B cell (primary cell): ENCODE data around the gene PDE3A. TPM values are rescaled to one million over a fixed set of nuclear protein-coding genes. Genes with fewer than 3 reads are reported as not detected.

ENCODE experiments used
- ATAC-seq: fragments of 200-7000 bp; cut with Tn5 transposase; one replicate; pipeline ENCODE4 v1.10.0; 2021; ENCODE audit warnings: low read depth, mild to moderate bottlenecking, moderate number of reproducible peaks, moderate library complexity
- CTCF ChIA-PET: fragments of 350-600 bp; sonication (Branson Sonifier 250); formaldehyde crosslinking; loops from one replicate; lab custom pipeline; 2021; ENCODE audit warnings: antibody characterized with exemption, inconsistent platforms; lab: Charles Lee
- POLR2A ChIA-PET: fragments of 350-600 bp; sonication (Branson Sonifier 250); formaldehyde crosslinking; loops from one replicate; lab custom pipeline; 2021; ENCODE audit warnings: antibody characterized with exemption; lab: Charles Lee
- DNase-seq: peaks from one replicate; pipeline ENCODE4 v3.0.0; 2013
- H2AFZ ChIP-seq: 2 replicates; pipeline ENCODE4 v1.6.1; 2012; ENCODE audit warnings: mild to moderate bottlenecking, low read depth, low read length; ENCODE audit not compliant: insufficient read depth, poor library complexity, severe bottlenecking
- H3K27ac ChIP-seq, 2 donors: 1 replicate in 1 of 2; 2 replicates in 1 of 2; pipeline ENCODE4 v1.5.1; 2012 to 2013; ENCODE audit warnings: low read length in 2 of 2, mild to moderate bottlenecking in 2 of 2, moderate library complexity in 1 of 2
- H3K27me3 ChIP-seq, 4 experiments: fragments of 200-600 bp in 1 of 4; sonication (generic) in 1 of 4; replicated peaks in 1 of 4; 1 replicate in 2 of 4; 2 replicates in 2 of 4; pipeline versions ENCODE4 v1.6.1 to v1.7.0; 2013 to 2016; ENCODE audit warnings: low read length in 3 of 4, mild to moderate bottlenecking in 2 of 4, mixed read lengths in 1 of 4, moderate library complexity in 1 of 4; ENCODE audit not compliant: insufficient read depth in 4 of 4, control insufficient read depth in 3 of 4; ENCODE audit errors: control extremely low read depth in 1 of 4
- H3K36me3 ChIP-seq, 2 experiments: replicated peaks in 1 of 2; 1 replicate in 1 of 2; 2 replicates in 1 of 2; pipeline versions ENCODE4 v1.6.1 to v1.7.1; 2013; ENCODE audit warnings: low read length in 1 of 2; ENCODE audit not compliant: insufficient read depth in 2 of 2, control insufficient read depth in 1 of 2; ENCODE audit errors: control extremely low read depth in 1 of 2, extremely low read depth in 1 of 2
- H3K4me1 ChIP-seq, 2 donors: fragments of 200-600 bp in 1 of 2; sonication (generic) in 1 of 2; 1 replicate in 1 of 2; 2 replicates in 1 of 2; pipeline versions ENCODE4 v1.5.1 to v1.6.1; 2013 to 2017; ENCODE audit warnings: low read length in 2 of 2; ENCODE audit not compliant: control insufficient read depth in 2 of 2, insufficient read depth in 2 of 2
- H3K4me2 ChIP-seq: replicated peaks from 2 replicates; pipeline ENCODE3; 2012; ENCODE audit warnings: mild to moderate bottlenecking, low read depth, low read length; ENCODE audit not compliant: poor library complexity, severe bottlenecking
- H3K4me3 ChIP-seq, 5 experiments: fragments of 200-600 bp in 1 of 5; sonication (generic) in 1 of 5; 1 replicate in 3 of 5; 2 replicates in 2 of 5; pipeline versions ENCODE4 v1.5.1 to v1.7.0; 2011 to 2016; ENCODE audit warnings: low read length in 4 of 5, mild to moderate bottlenecking in 4 of 5, low read depth in 2 of 5, control low read depth in 1 of 5, moderate library complexity in 1 of 5; ENCODE audit not compliant: insufficient read depth in 1 of 5; ENCODE audit errors: control extremely low read depth in 1 of 5, extremely low read depth in 1 of 5
- H3K79me2 ChIP-seq: fragments of 200-600 bp; sonication (generic); one replicate; pipeline ENCODE4 v1.6.0; 2016; ENCODE audit warnings: low read length; ENCODE audit not compliant: control insufficient read depth, insufficient read depth
- H3K9ac ChIP-seq: fragments of 200-600 bp; sonication (generic); 2 replicates; pipeline ENCODE4 v1.6.1; 2017; ENCODE audit warnings: mild to moderate bottlenecking, low read length, moderate library complexity
- H3K9me3 ChIP-seq, 3 donors: one replicate each; pipeline versions ENCODE4 v1.6.1 to v1.7.1; 2013; ENCODE audit warnings: low read length in 2 of 3; ENCODE audit not compliant: control insufficient read depth in 2 of 3, insufficient read depth in 1 of 3; ENCODE audit errors: control extremely low read depth in 1 of 3
- H4K20me1 ChIP-seq: 2 replicates; pipeline ENCODE4 v1.6.0; 2012; ENCODE audit warnings: mild to moderate bottlenecking, low read length; ENCODE audit not compliant: insufficient read depth, control insufficient read depth, poor library complexity, severe bottlenecking
- H3K27ac Mint-ChIP-seq: one replicate; pipeline ENCODE4 v1.8.0; 2021; ENCODE audit warnings: mixed read lengths
- H3K27me3 Mint-ChIP-seq: one replicate; pipeline ENCODE4 v1.8.0; 2021; ENCODE audit warnings: mixed read lengths
- H3K4me1 Mint-ChIP-seq: one replicate; pipeline ENCODE4 v1.8.0; 2021; ENCODE audit warnings: mixed read lengths
- H3K4me3 Mint-ChIP-seq: one replicate; pipeline ENCODE4 v1.8.0; 2021; ENCODE audit warnings: mixed read lengths
- H3K9me3 Mint-ChIP-seq: one replicate; pipeline ENCODE4 v1.8.0; 2022; ENCODE audit warnings: mixed read lengths; ENCODE audit not compliant: insufficient read depth
- EZH2 ChIP-seq: IDR thresholded peaks from 2 replicates; pipeline ENCODE4 v1.6.1; 2012; ENCODE audit warnings: borderline replicate concordance, low read depth, mild to moderate bottlenecking, moderate library complexity, low read length; ENCODE audit not compliant: insufficient read depth, poor library complexity, severe bottlenecking
- WGBS: methylation state at CpG from one replicate; pipeline ENCODE4 v1.1.5; 2013; ENCODE audit warnings: missing lambda C conversion rate; ENCODE audit not compliant: insufficient coverage; 5-methylcytosine and 5-hydroxymethylcytosine counted together
- intact Hi-C: fragments of 100-400 bp; cut with micrococcal nuclease; formaldehyde crosslinking; loops from one replicate; pipeline ENCODE4 v1.10.0; 2022
- polyA plus RNA-seq: library from polyadenylated mRNA; depleted of rRNA; stranded (reverse); fragments of >200 nt; gene quantifications from 2 replicates; pipeline ENCODE4 v1.2.3, GENCODE V29; 2012
- total RNA-seq, 2 donors: library from RNA; stranded (reverse); fragments of 120-200 nt in 1 of 2; gene quantifications; 1 replicate in 1 of 2; 2 replicates in 1 of 2; pipeline versions ENCODE4 v1.2.3 to v1.2.4, GENCODE V29; 2013 to 2022
- TF ChIP-seq, protein P1 (sequence below): fragments of 200-600 bp; IDR thresholded peaks from one replicate; pipeline ENCODE4 v1.8.0; 2022; ENCODE audit warnings: antibody characterized with exemption, mild to moderate bottlenecking

PDE3A gene
- total and polyA plus RNA-seq, 2 donors (not counting 1 experiment from before 2014, with no cell fraction given), result not detected

DNA sequence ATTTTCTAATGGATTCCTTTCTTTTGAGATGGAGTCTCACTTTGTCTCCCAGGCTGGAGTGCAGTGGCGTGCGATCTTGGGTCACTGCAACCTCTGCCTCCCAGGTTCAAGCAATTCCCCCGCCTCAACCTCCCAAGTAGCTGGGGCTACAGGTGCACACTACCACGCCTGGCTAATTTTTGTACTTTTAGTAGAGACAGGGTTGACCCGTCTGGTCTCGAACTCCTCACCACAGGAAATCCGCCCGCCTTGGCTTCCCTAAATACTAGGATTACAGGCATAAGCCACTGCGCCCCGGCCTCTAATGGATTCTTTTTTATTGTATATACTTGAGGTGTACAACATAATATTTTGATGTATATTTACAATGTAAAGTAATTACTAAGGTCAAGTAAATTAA, 186.7 kb downstream of the PDE3A start:
- H3K4me3 Mint-ChIP-seq, result no peak overlapping the region
- no peaks in the 10 kb centered on the region for H3K27me3 Mint-ChIP-seq
- Histone ChIP-seq H2AFZ (no peak overlapping the region), H3K79me2 (no peaks in the 10 kb centered on the region), H3K27ac (no peak overlapping the region), H3K27me3 (no peaks in the 10 kb centered on the region), H3K9me3 (peaks cover 0 to 9% (median 0%) of the 10 kb centered on the region in 3 donors), H3K9ac (no peak overlapping the region), H3K4me3 (no peak overlapping the region), H3K36me3 (no peaks in the 10 kb centered on the region), H4K20me1 (no peaks in the 10 kb centered on the region), H3K4me2 (no peak overlapping the region), H3K4me1 (no peaks in the 10 kb centered on the region)
- intact Hi-C loops, result no loop called here
- H3K9me3 Mint-ChIP-seq, result no peaks in the 10 kb centered on the region
- H3K4me1 Mint-ChIP-seq, result no peaks in the 10 kb centered on the region
- CTCF ChIA-PET, result no interaction called here
- ATAC-seq, result no peak
- H3K27ac Mint-ChIP-seq, result no peak overlapping the region
- WGBS, result 100% methylated on average over 2 of the region's 10 CpGs
- no peak for DNase-seq
- TF ChIP-seq, protein P1, sequence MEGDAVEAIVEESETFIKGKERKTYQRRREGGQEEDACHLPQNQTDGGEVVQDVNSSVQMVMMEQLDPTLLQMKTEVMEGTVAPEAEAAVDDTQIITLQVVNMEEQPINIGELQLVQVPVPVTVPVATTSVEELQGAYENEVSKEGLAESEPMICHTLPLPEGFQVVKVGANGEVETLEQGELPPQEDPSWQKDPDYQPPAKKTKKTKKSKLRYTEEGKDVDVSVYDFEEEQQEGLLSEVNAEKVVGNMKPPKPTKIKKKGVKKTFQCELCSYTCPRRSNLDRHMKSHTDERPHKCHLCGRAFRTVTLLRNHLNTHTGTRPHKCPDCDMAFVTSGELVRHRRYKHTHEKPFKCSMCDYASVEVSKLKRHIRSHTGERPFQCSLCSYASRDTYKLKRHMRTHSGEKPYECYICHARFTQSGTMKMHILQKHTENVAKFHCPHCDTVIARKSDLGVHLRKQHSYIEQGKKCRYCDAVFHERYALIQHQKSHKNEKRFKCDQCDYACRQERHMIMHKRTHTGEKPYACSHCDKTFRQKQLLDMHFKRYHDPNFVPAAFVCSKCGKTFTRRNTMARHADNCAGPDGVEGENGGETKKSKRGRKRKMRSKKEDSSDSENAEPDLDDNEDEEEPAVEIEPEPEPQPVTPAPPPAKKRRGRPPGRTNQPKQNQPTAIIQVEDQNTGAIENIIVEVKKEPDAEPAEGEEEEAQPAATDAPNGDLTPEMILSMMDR, result no peak
- no peak for TF ChIP-seq EZH2
- POLR2A ChIA-PET, result no interaction called here

DNA sequence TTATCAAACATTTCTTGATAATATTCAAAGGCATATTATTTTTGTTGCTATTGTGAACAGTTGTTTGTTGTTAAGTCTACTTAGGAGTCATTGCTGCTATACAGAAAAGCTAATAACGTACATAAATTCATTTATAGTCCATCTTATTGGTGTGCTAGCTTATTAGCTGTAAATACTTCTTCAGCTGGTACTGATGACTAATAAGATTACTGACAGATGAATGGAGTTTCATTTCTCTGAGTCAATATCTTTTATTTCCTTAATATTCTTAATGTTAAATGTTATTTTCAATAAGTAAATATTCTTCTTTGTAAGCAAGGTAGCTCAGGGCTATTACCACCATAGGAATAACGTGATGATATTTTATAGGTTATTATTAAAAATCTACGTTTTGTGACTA, 187.4 kb downstream of the PDE3A start:
- ATAC-seq (no peak), DNase-seq (no peak)
- no peak overlapping the region for H3K4me3 ChIP-seq
- WGBS, result no CpG with 5 or more reads among the region's 3 CpGs
- ChIA-PET CTCF (no interaction called here), POLR2A (no interaction called here)
- H3K27ac Mint-ChIP-seq, result no peak overlapping the region
- no peaks in the 10 kb centered on the region for H3K4me1 Mint-ChIP-seq
- no peaks in the 10 kb centered on the region for H4K20me1 ChIP-seq
- H3K4me2 ChIP-seq, result no peak overlapping the region
- no peaks in the 10 kb centered on the region for H3K36me3 ChIP-seq
- intact Hi-C loops, result no loop called here
- H2AFZ ChIP-seq, result no peak overlapping the region
- H3K27me3 ChIP-seq, result no peaks in the 10 kb centered on the region
- H3K4me3 Mint-ChIP-seq, result no peak overlapping the region
- H3K27ac ChIP-seq, result no peak overlapping the region
- peaks cover 0 to 9% (median 0%) of the 10 kb centered on the region in 3 donors for H3K9me3 ChIP-seq
- H3K27me3 Mint-ChIP-seq, result no peaks in the 10 kb centered on the region
- TF ChIP-seq EZH2, result no peak
- TF ChIP-seq, protein P1, result no peak
- H3K9ac ChIP-seq, result no peak overlapping the region
- H3K9me3 Mint-ChIP-seq, result no peaks in the 10 kb centered on the region
- H3K4me1 ChIP-seq, result no peaks in the 10 kb centered on the region
- H3K79me2 ChIP-seq, result no peaks in the 10 kb centered on the region
